BJ (cell line): ENCODE data around the gene SLC6A17. TPM values are rescaled to one million over a fixed set of nuclear protein-coding genes. Genes with fewer than 3 reads are reported as not detected.

Source experiments
- CTCF ChIA-PET: fragments of 350-600 bp; formaldehyde crosslinking; extraction: SDS; loops from one replicate; lab custom pipeline; 2021; ENCODE audit warnings: antibody characterized with exemption, inconsistent platforms; lab: Yijun Ruan, JAX
- POLR2A ChIA-PET: fragments of 300-600 bp; sonication (Branson Sonifier 250); formaldehyde crosslinking; extraction: SDS; loops from one replicate; lab custom pipeline; 2021; ENCODE audit warnings: antibody characterized with exemption; lab: Charles Lee
- DNase-seq: peaks from one replicate; pipeline ENCODE4 v3.0.0-alpha.2; 2011; ENCODE audit warnings: low read depth
- H3K27me3 ChIP-seq: 2 replicates; pipeline ENCODE4 v1.6.0; 2011; ENCODE audit warnings: low read length; ENCODE audit not compliant: control insufficient read depth, insufficient read depth
- H3K36me3 ChIP-seq: 2 replicates; pipeline ENCODE4 v1.5.1; 2011; ENCODE audit warnings: low read length; ENCODE audit not compliant: control insufficient read depth, insufficient read depth
- H3K4me3 ChIP-seq: 2 replicates; pipeline ENCODE4 v1.5.1; 2011; ENCODE audit warnings: low read depth, mild to moderate bottlenecking, control low read depth, low read length
- polyA plus RNA-seq: library from polyadenylated mRNA; depleted of rRNA; stranded (reverse); fragments of >200 nt; gene quantifications from 2 replicates; pipeline ENCODE4 v1.2.3, GENCODE V29; 2011
- TF ChIP-seq, protein P1 (sequence below): IDR thresholded peaks from 2 replicates; pipeline ENCODE4 v1.5.1; 2011; ENCODE audit warnings: low read depth, mild to moderate bottlenecking, control low read depth, inconsistent platforms, low read length, moderate library complexity; ENCODE audit not compliant: insufficient read depth

Gene SLC6A17
- polyA plus RNA-seq, 1 experiment = 1.6 TPM

GRCh38 chr1:110176299-110176956, 26.1 kb downstream of the SLC6A17 start:
- no peak for DNase-seq
- Histone ChIP-seq H3K4me3 (no peak overlapping the region), H3K36me3 (no peaks in the 10 kb centered on the region), H3K27me3 (no peaks in the 10 kb centered on the region; the same call in 1 of the 2 replicates)
- TF ChIP-seq, protein P1, sequence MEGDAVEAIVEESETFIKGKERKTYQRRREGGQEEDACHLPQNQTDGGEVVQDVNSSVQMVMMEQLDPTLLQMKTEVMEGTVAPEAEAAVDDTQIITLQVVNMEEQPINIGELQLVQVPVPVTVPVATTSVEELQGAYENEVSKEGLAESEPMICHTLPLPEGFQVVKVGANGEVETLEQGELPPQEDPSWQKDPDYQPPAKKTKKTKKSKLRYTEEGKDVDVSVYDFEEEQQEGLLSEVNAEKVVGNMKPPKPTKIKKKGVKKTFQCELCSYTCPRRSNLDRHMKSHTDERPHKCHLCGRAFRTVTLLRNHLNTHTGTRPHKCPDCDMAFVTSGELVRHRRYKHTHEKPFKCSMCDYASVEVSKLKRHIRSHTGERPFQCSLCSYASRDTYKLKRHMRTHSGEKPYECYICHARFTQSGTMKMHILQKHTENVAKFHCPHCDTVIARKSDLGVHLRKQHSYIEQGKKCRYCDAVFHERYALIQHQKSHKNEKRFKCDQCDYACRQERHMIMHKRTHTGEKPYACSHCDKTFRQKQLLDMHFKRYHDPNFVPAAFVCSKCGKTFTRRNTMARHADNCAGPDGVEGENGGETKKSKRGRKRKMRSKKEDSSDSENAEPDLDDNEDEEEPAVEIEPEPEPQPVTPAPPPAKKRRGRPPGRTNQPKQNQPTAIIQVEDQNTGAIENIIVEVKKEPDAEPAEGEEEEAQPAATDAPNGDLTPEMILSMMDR = no peak
- ChIA-PET POLR2A (interaction anchor here (0.6 kb wide), 1 partner anchor 133 kb away, joined by 3 read pairs; no protein-coding TSS in a partner anchor), CTCF (interaction anchor here (1.0 to 2.5 kb wide), 6 partner anchors 20 to 320 kb away, joined by 3 to 11 read pairs (median 6); partner anchors contain the start of gene AHCYL1)

DNA sequence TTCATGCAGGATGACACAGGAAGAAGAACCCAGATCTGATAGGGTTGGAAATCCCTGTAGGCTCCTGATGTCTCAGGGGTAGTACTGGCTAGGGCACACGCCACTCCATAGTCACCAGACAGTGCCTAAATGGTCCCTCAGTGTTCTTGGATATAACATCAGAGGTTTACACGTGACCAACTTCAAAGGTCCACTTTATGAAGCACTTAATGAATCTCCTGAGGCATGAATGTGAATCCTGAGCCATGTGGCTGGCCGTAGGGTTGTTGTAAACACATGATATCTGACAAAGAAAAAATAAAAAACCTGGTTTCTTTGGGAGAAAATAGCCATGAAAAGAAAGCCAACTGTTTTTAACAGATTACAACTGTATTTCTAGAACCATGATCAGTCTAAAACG, 27.5 kb downstream of the SLC6A17 start:
- H3K36me3 ChIP-seq = no peaks in the 10 kb centered on the region
- TF ChIP-seq, protein P1 = no peak
- H3K4me3 ChIP-seq = no peak overlapping the region
- ChIA-PET CTCF (interaction anchor here (0.7 to 2.2 kb wide), 3 partner anchors 19 to 30 kb away, joined by 3 to 11 read pairs (median 5); no protein-coding TSS in a partner anchor), POLR2A (no interaction called here)
- DNase-seq = no peak
- no peaks in the 10 kb centered on the region; the same call in 1 of the 2 replicates for H3K27me3 ChIP-seq

- Histone ChIP-seq H3K36me3 (no peaks in the 10 kb centered on the region), H3K27me3 (no peaks in the 10 kb centered on the region; the same call in 1 of the 2 replicates), H3K4me3 (no peak overlapping the region)
- CTCF ChIA-PET = interaction anchor here (5.8 kb wide), 1 partner anchor 12 kb away, joined by 52 read pairs; no protein-coding TSS in a partner anchor
- TF ChIP-seq, protein P1 = no peak
- no peak for DNase-seq
- POLR2A ChIA-PET = no interaction called here
These were observed 33.4 kb downstream of the SLC6A17 start for GRCh38 chr1:110183642-110184167.

DNA sequence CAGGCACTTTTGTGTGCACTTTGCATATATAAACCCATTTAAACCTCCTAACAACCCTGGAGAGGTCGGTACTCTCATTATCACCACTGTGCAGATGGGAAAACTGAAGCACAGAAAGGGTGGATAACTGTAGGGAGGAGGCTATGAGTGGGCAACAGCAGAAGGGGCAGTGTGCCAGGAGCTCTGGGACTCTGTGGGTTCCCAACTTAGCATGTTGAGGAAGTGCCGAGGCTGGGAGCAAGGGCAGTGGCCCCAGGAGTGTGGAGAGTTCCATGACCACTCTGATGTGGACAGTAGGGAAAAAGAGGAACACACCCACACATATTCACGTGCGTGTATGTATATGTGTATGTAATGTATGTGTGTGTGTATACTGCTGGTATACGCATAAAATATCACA, 34.2 kb downstream of the SLC6A17 start:
- ChIA-PET POLR2A (no interaction called here), CTCF (interaction anchor here (5.8 kb wide), 1 partner anchor 12 kb away, joined by 52 read pairs; no protein-coding TSS in a partner anchor)
- H3K4me3 ChIP-seq = no peak overlapping the region
- no peak for DNase-seq
- no peaks in the 10 kb centered on the region; the same call in 1 of the 2 replicates for H3K27me3 ChIP-seq
- H3K36me3 ChIP-seq = no peaks in the 10 kb centered on the region
- TF ChIP-seq, protein P1 = no peak

DNA sequence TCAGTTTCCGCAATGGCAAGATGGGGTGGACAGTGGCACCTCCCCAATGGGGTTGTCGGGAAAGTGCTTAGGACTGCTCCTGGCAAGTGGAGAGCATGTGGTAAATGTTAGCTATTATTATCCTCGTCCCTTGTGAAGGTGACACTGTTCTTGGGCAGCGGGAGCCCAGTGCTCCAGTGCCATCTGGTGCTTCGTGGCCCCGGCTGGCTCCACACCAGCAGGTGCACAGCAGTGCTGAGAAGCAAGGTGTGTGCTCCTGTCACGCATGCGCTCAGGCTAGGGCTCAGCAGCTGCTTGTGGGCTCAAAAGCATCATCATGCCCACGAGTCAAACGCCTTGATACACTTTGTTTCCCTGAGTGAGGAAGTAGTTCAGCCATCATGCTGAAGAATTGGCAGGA, 34.9 kb downstream of the SLC6A17 start:
- TF ChIP-seq, protein P1 = no peak
- ChIA-PET POLR2A (no interaction called here), CTCF (interaction anchor here (5.8 kb wide), 1 partner anchor 11 kb away, joined by 52 read pairs; no protein-coding TSS in a partner anchor)
- no peaks in the 10 kb centered on the region; the same call in 1 of the 2 replicates for H3K27me3 ChIP-seq
- no peak overlapping the region for H3K4me3 ChIP-seq
- H3K36me3 ChIP-seq = no peaks in the 10 kb centered on the region
- no peak for DNase-seq
